NCI-H1105 treated with DMSO at 0.1 percent for 48 hours (cell line): ENCODE measurements around the gene C3.
A peak's percentile ranks its signal among the peaks of the same experiment; 100 is the strongest.
"Not testable (repeated sequence)": the region's sequence is repeated elsewhere in the genome, so short reads cannot be mapped to it uniquely, and the experiment has no call there.

Source experiments
- DNase-seq: peaks from one replicate; lab custom pipeline; 2025; lab: John Stamatoyannopoulos, UW

Gene C3

GRCh38 chr19:6662702-6663101 lies 57.7 kb downstream of the C3 start:
- no peak for DNase-seq

GRCh38 chr19:6661509-6662244 lies 58.8 kb downstream of the C3 start:
- not testable (repeated sequence) for DNase-seq

- DNase-seq, result no peak
These were observed 59.5 kb downstream of the C3 start for GRCh38 chr19:6660930-6661329.

GRCh38 chr19:6656390-6656789 lies 64.1 kb downstream of the C3 start:
- DNase-seq, result not testable (repeated sequence)

GRCh38 chr19:6654347-6655310 lies 65.8 kb downstream of the C3 start:
- no peak for DNase-seq

- DNase-seq, result no peak
These were observed 67.7 kb downstream of the C3 start for GRCh38 chr19:6652805-6653094.

- no peak for DNase-seq
These were observed 68.3 kb downstream of the C3 start for GRCh38 chr19:6651965-6652804.

- DNase-seq, result no peak
These were observed 71.3 kb downstream of the C3 start for GRCh38 chr19:6649185-6649584.

GRCh38 chr19:6648141-6648715 lies 72.2 kb downstream of the C3 start:
- no peak for DNase-seq

GRCh38 chr19:6644796-6645195 lies 75.7 kb downstream of the C3 start:
- no peak for DNase-seq

- not testable (repeated sequence) for DNase-seq
These were observed 80.1 kb downstream of the C3 start for GRCh38 chr19:6640333-6640732.

- DNase-seq, result no peak
These were observed 81.0 kb downstream of the C3 start for GRCh38 chr19:6639439-6639838.

GRCh38 chr19:6633456-6633813 lies 87.0 kb downstream of the C3 start:
- DNase-seq, result not testable (repeated sequence)

GRCh38 chr19:6632747-6633455 lies 87.5 kb downstream of the C3 start:
- DNase-seq, result peak; percentile 21

GRCh38 chr19:6632002-6632621 lies 88.3 kb downstream of the C3 start:
- DNase-seq, result peak; percentile 34
